Nephron (organoid): Measurements from ENCODE around the gene NPC1.

Experiments
- H3K27ac Mint-ChIP-seq, 3 experiments: 2 replicates each; pipeline ENCODE4 v1.8.0; 2020; ENCODE audit warnings: mixed read lengths in 3 of 3, mild to moderate bottlenecking in 2 of 3, moderate library complexity in 1 of 3
- H3K27me3 Mint-ChIP-seq: 2 replicates; pipeline ENCODE4 v1.8.0; 2021; ENCODE audit warnings: low read depth, mild to moderate bottlenecking, moderate library complexity, mixed read lengths
- H3K36me3 Mint-ChIP-seq: 2 replicates; pipeline ENCODE4 v1.8.0; 2020; ENCODE audit warnings: low read depth, mixed read lengths
- H3K4me1 Mint-ChIP-seq: 2 replicates; pipeline ENCODE4 v1.8.0; 2020; ENCODE audit warnings: mixed read lengths
- H3K4me3 Mint-ChIP-seq, 3 experiments: 2 replicates each; pipeline ENCODE4 v1.8.0; 2020; ENCODE audit warnings: mild to moderate bottlenecking in 3 of 3, mixed read lengths in 3 of 3, moderate library complexity in 2 of 3
- H3K9me3 Mint-ChIP-seq: 2 replicates; pipeline ENCODE4 v1.8.0; 2020; ENCODE audit warnings: mixed read lengths
- CTCF ChIP-seq, 3 experiments: fragments of 200-600 bp; sonication (generic); IDR thresholded peaks; one replicate each; pipeline ENCODE4 v1.5.0; 2021; ENCODE audit warnings: antibody characterized with exemption in 3 of 3; ENCODE audit not compliant: unreplicated experiment in 3 of 3

Gene NPC1

DNA sequence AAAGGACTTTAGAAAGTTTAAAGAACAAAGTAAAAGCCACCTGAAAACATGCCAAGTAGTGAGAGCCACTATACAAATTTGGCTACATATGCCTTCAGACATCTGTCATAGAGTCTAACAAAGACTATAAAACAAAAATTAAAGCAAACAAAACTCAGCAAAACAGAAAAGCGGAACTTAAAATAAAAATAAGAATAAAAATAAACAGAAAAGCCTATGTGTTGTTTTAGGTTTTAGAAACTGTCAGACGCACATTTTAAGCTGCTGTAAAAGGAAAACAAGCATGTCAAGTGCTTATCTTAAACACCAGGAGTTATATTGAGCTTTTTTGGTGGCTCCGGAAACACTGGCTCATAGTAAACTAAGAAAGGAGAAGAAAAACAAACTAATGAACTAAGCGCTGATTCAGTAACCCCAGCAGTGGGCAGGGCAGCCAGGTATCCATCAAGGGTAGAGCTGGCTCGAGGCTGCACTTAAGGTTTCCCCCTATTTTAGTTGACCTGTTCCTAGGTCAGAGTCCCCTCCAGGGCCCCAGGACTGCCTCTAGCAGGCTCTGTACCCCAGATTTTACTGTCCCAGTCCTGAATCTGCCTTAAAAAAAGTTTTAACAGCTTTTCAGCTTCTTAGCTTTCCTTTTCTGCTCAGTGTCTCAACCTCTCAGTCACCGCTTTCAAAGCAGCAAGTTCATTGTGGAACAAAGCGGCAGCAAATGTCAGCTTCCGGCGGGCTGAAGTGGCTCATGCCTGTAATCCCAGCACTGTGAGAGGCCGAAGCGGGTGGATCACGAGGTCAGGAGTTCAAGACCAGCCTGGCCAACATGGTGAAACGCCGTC lies 98.4 kb downstream of the NPC1 start:
- H3K36me3 Mint-ChIP-seq = peaks cover 4% of the 10 kb centered on the region
- H3K27me3 Mint-ChIP-seq = no peaks in the 10 kb centered on the region
- peaks cover 14% of the 10 kb centered on the region for H3K9me3 Mint-ChIP-seq
- no peak for TF ChIP-seq CTCF (IDR thresholded peaks at IDR 0.05; ENCODE audit: unreplicated experiment in 3 of 3)
- H3K27ac Mint-ChIP-seq = peak overlapping the region; percentile 0 to 54 (median 20)
- no peak overlapping the region for H3K4me3 Mint-ChIP-seq
- H3K4me1 Mint-ChIP-seq = peaks cover 17% of the 10 kb centered on the region

- Mint-ChIP-seq H3K27me3 (no peaks in the 10 kb centered on the region), H3K4me1 (peaks cover 17% of the 10 kb centered on the region), H3K4me3 (no peak overlapping the region), H3K36me3 (peaks cover 17% of the 10 kb centered on the region), H3K9me3 (peaks cover 4% of the 10 kb centered on the region), H3K27ac (no peak overlapping the region)
- TF ChIP-seq CTCF (IDR thresholded peaks at IDR 0.05; ENCODE audit: unreplicated experiment in 3 of 3) = no peak
These were observed 100.9 kb downstream of the NPC1 start for GRCh38 chr18:23485386-23485785.

DNA sequence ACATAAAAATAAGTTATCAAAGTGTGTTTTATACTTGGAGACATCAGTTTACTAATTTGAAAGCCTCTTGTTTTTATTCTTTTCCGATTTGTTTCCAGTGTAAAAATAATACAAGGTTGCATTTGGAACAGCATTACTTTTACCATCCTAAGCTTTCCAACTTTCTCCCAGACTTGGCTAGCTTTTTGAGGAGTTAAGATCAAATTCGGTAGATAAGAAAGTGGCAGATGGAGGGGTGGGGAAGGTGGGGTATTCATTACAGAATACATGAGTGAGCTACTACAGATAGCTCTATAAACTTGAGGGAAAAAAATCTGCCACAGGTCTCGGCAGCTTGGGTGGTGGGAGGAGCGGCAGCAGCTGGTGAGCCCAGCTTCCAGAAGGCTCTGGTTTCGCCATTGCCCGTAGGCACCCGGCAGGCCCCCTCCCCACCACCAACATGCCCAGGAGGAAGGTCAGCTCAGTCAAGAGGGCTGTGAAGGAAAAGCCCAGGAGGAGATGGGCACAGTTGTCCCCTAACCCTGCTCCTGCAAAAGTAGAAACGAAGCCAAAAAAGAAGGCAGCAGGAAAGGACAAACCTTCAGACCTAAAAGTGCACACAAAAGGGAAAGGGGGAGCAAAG lies 101.6 kb downstream of the NPC1 start:
- Mint-ChIP-seq H3K27me3 (no peaks in the 10 kb centered on the region), H3K9me3 (no peaks in the 10 kb centered on the region), H3K36me3 (peaks cover 23% of the 10 kb centered on the region), H3K4me3 (no peak overlapping the region), H3K27ac (peak overlapping the region in 2 of 3 experiments; percentile 10 to 53), H3K4me1 (peaks cover 17% of the 10 kb centered on the region)
- no peak for TF ChIP-seq CTCF (IDR thresholded peaks at IDR 0.05; ENCODE audit: unreplicated experiment in 3 of 3)
